Fibroblast of lung (primary cell): ENCODE results near the gene SGPL1. TPM values are rescaled to one million over a fixed set of nuclear protein-coding genes. Genes with fewer than 3 reads are reported as not detected.

Experiments used
- DNase-seq, 2 donors: peaks; one replicate each; pipeline versions ENCODE4 v3.0.0 to v3.0.0-alpha.2; 2010; ENCODE audit warnings: low read depth in 2 of 2
- H2AFZ ChIP-seq: 2 replicates; pipeline ENCODE4 v1.5.1; 2012; ENCODE audit warnings: low read length, control low read depth, inconsistent platforms
- H3K27ac ChIP-seq: 2 replicates; pipeline ENCODE4 v1.5.1; 2011; ENCODE audit warnings: low read length, control low read depth; ENCODE audit not compliant: insufficient read depth
- H3K27me3 ChIP-seq: 2 replicates; pipeline ENCODE4 v1.5.1; 2011; ENCODE audit warnings: mild to moderate bottlenecking, low read length; ENCODE audit not compliant: control insufficient read depth, insufficient read depth
- H3K36me3 ChIP-seq: 2 replicates; pipeline ENCODE4 v1.5.1; 2011; ENCODE audit warnings: low read length; ENCODE audit not compliant: control insufficient read depth, insufficient read depth
- H3K4me1 ChIP-seq: 2 replicates; pipeline ENCODE4 v1.5.1; 2011; ENCODE audit warnings: low read length; ENCODE audit not compliant: control insufficient read depth, insufficient read depth; ENCODE audit errors: extremely low read depth
- H3K4me2 ChIP-seq: 2 replicates; pipeline ENCODE4 v1.5.1; 2011; ENCODE audit warnings: low read length, control low read depth; ENCODE audit not compliant: insufficient read depth; ENCODE audit errors: extremely low read depth
- H3K4me3 ChIP-seq, 4 experiments: fragments of 200-600 bp in 1 of 4; sonication (generic) in 1 of 4; replicated peaks in 1 of 4; 2 replicates each; pipeline ENCODE4 v1.5.1; 2011 to 2016; ENCODE audit warnings: low read length in 4 of 4, low read depth in 3 of 4, mild to moderate bottlenecking in 3 of 4, control low read depth in 2 of 4, inconsistent platforms in 1 of 4, mixed read lengths in 1 of 4; ENCODE audit not compliant: insufficient read depth in 1 of 4; ENCODE audit errors: control extremely low read depth in 1 of 4
- H3K79me2 ChIP-seq: 2 replicates; pipeline ENCODE4 v1.5.1; 2012; ENCODE audit warnings: mild to moderate bottlenecking, low read length, inconsistent platforms; ENCODE audit not compliant: control insufficient read depth, insufficient read depth
- H3K9ac ChIP-seq: 2 replicates; pipeline ENCODE4 v1.5.1; 2011; ENCODE audit warnings: mild to moderate bottlenecking, low read length, control low read depth; ENCODE audit not compliant: insufficient read depth
- H3K9me3 ChIP-seq: 2 replicates; pipeline ENCODE4 v1.5.1; 2012; ENCODE audit warnings: low read depth, low read length; ENCODE audit not compliant: control insufficient read depth, insufficient read depth
- H4K20me1 ChIP-seq: 2 replicates; pipeline ENCODE4 v1.5.1; 2011; ENCODE audit warnings: low read length; ENCODE audit not compliant: control insufficient read depth, insufficient read depth; ENCODE audit errors: extremely low read depth
- CTCF ChIP-seq, 2 donors: IDR thresholded peaks in 1 of 2; conservative IDR thresholded peaks in 1 of 2; 1 replicate in 1 of 2; 2 replicates in 1 of 2; pipeline ENCODE4 v1.5.1; 2011 to 2012; ENCODE audit warnings: low read length in 2 of 2, control low read depth in 1 of 2, inconsistent platforms in 1 of 2, low read depth in 1 of 2, mild to moderate bottlenecking in 1 of 2
- EZH2 ChIP-seq: IDR thresholded peaks from 2 replicates; pipeline ENCODE4 v1.5.1; 2012; ENCODE audit warnings: low read length, control low read depth, mild to moderate bottlenecking; ENCODE audit errors: missing control alignments
- polyA plus RNA-seq, 2 donors: library from polyadenylated mRNA; depleted of rRNA in 1 of 2; stranded (reverse) in 1 of 2; unstranded in 1 of 2; fragments of >200 nt; gene quantifications; 2 replicates each; pipeline ENCODE4 v1.2.1, GENCODE V29; 2011 to 2012; ENCODE audit warnings: missing spikeins in 1 of 2
- total RNA-seq: library from RNA; depleted of rRNA; stranded (reverse); fragments of >200 nt; gene quantifications from 2 replicates; pipeline ENCODE4 v1.2.1, GENCODE V29; 2014

Gene SGPL1
- total and polyA plus RNA-seq, 2 donors (not counting 1 experiment from before 2014, with no cell fraction given): 21.2 to 40.3 TPM

GRCh38 chr10:70872291-70872690 is 56.5 kb downstream of the SGPL1 start:
- Histone ChIP-seq H3K9ac (no peak overlapping the region), H3K27ac (no peak overlapping the region), H3K4me3 (no peak overlapping the region), H3K4me2 (no peak overlapping the region), H4K20me1 (no peaks in the 10 kb centered on the region), H3K4me1 (no peaks in the 10 kb centered on the region), H3K9me3 (no peaks in the 10 kb centered on the region), H2AFZ (no peak overlapping the region), H3K79me2 (no peaks in the 10 kb centered on the region), H3K36me3 (no peaks in the 10 kb centered on the region), H3K27me3 (no peaks in the 10 kb centered on the region)
- no peak for DNase-seq
- TF ChIP-seq CTCF (conservative IDR thresholded peaks at IDR 0.05 in 1 of 2, IDR thresholded peaks at IDR 0.05 in 1 of 2; ENCODE audit: low read depth in 1 of 2, low read length in 2 of 2) (no peak), EZH2 (no peak)

DNA sequence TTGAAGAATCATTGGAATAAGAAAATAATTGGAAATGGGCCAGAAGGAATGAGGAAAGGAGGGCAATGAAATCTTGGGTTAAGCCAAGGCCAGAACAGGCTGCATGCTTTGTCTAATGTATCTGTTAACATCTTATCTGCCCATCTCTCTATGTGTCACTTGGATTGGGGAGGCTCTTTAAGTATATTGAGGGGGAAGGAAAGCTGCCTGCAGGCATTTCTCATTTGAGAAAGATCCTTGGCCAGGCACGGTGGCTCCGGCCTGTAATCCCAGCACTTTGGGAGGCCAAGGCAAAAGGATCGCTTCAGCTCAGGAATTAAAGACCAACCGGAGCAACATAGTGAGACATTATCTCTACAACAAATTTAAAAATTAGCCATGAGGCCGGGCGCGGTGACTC is 58.3 kb downstream of the SGPL1 start:
- Histone ChIP-seq H3K79me2 (no peaks in the 10 kb centered on the region), H3K9ac (no peak overlapping the region), H3K4me3 (no peak overlapping the region), H3K36me3 (no peaks in the 10 kb centered on the region), H3K4me1 (no peaks in the 10 kb centered on the region), H3K27me3 (no peaks in the 10 kb centered on the region), H3K9me3 (no peaks in the 10 kb centered on the region), H3K4me2 (no peak overlapping the region), H4K20me1 (no peaks in the 10 kb centered on the region), H2AFZ (no peak overlapping the region), H3K27ac (no peak overlapping the region)
- no peak for DNase-seq
- TF ChIP-seq EZH2 (no peak), CTCF (conservative IDR thresholded peaks at IDR 0.05 in 1 of 2, IDR thresholded peaks at IDR 0.05 in 1 of 2; ENCODE audit: low read depth in 1 of 2, low read length in 2 of 2) (no peak)

GRCh38 chr10:70879207-70879606 is 63.5 kb downstream of the SGPL1 start:
- Histone ChIP-seq H3K4me1 (no peaks in the 10 kb centered on the region), H4K20me1 (no peaks in the 10 kb centered on the region), H3K27me3 (no peaks in the 10 kb centered on the region), H3K4me3 (no peak overlapping the region), H2AFZ (no peak overlapping the region), H3K9ac (no peak overlapping the region), H3K27ac (no peak overlapping the region), H3K4me2 (no peak overlapping the region), H3K36me3 (peaks cover 2% of the 10 kb centered on the region), H3K9me3 (no peaks in the 10 kb centered on the region), H3K79me2 (no peaks in the 10 kb centered on the region)
- TF ChIP-seq EZH2: no peak
- TF ChIP-seq CTCF (conservative IDR thresholded peaks at IDR 0.05 in 1 of 2, IDR thresholded peaks at IDR 0.05 in 1 of 2; ENCODE audit: low read depth in 1 of 2, low read length in 2 of 2): no peak
- DNase-seq: peak in 1 of 2 donors; percentile 39
